HuH-7.5 (cell line): Measurements from ENCODE around the gene IL12B.
A peak's percentile ranks its signal among the peaks of the same experiment; 100 is the strongest.
"Not testable (repeated sequence)": the region's sequence is repeated elsewhere in the genome, so short reads cannot be mapped to it uniquely, and the experiment has no call there.

ENCODE experiments used
- DNase-seq: peaks from one replicate; pipeline ENCODE4 v3.0.0; 2011; ENCODE audit warnings: low spot score

IL12B gene

DNA sequence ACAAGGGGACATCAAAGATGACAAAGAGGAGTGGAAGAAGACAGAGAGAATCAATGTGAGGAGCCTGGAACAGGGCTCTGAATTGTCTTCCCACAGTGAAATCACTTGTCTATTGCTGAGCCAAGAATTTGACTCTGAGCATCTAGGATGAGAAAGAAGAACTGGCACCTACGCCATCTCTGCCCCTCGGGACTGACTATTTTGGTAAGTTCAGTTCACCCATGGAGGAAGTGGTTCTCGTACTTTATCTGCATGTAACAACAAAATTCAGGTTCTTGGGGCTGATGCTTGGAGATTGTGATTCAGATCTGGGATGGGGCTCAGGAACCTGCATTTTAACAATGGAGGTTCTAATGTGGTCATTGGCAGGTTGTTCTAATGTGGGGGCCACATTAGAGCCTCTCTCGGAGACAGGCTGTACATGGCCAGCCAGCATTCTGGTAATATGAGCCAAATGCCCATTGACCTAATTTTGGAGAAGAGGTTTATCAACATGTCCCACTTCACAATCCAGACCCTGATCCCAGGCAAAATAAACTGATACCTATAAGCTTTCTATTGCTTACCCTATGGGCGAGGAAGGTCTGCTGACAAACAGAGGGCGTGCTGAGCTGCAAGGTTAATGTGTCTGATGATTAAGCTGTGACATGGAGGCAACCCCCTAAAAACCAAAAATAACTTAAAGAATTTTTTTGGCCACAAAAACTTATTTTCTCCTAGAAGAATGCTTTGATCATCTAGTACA is 2.7 kb upstream of the IL12B start:
- no peak for DNase-seq

DNA sequence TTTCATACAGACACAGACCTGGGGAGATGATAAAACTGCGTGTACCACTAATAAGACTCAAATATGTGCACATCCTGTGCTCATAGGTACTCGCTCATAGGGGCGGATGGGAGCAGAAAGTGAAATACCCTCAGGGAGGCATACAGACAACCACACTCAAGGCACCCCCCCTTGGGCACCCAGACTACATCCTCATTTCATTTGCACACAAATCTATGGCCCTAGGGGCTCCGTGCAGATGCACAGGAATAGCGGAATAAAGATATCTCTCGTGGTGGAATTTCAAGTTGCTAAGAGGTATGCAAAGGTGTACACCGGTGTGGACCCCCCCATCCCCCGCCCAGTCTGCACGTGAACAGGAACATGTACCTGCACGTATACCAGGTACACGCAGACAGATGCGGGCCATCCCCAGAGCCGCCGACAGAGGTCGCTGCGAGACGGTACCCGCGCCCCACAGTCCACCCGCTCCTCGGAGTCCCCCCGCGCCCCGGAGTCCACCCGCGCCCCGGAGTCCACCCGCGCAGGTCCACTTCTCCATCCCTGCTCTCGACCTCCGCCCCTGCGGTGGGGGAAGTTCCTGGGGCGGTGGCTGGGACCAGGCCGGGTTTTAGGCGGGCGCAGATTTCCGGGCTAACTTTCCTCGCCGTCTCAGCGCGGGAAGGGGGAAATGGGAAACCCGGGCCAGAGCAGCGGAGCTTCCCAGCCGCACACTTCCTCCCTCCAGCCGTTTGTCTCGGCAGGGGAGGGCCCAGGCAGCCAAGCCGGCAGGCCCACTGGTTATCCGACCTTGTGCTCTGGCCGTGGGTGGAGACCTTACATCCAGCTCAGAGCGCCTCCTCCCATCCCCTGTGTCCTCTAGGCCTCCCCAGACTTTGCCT is 1.0 kb upstream of the IL12B start:
- DNase-seq, result peak; percentile 22

DNA sequence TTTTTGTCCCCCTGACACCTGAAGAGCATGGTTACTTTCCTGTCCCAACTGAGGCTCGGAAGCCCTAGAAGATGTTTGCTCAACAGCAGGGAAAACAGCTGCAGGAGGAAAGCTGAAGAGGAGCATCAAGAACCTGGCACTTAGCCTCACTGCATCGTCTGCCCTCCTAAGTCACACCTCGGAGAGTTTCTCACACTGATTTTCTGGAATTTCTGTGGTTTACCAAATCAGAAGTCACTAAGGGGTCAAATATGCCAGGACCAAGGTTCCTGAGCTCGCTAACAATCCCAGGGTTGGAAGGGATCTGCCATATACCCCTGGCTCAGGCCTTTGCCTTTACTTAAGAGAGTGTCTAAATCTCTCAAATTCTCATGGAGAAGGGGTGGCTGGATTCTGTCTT is 5.3 kb downstream of the IL12B start:
- no peak for DNase-seq

DNA sequence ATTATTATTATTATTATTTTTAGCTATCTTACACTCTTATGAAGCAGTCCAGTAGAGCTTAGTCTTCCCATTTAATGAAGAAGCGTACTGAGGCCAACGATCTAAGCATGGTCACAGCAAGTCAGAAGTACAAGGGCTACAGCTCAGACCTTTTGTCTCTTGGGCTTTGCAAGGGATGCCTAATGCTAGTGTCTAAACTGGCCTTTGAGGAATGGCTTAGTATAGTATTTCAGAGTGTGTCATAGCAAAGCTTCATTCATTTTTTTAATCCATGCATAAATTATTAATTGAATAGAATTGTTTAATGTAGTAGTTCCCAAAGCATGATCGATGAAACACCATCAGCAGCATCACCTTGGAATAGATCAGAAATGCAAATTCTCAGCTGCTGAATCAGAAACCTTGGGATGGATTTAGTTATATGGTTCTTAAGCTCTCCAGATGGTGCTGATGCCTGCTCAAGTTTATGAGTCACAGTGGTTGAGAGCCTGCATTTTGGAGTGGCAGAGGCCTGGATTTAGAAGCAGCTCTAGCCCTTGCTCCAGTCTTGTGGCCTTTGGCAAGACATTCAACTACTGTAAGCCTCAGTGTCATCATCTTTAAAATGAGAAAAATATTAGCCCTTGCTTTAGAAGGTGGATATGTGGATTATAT is 6.1 kb downstream of the IL12B start:
- no peak for DNase-seq

DNA sequence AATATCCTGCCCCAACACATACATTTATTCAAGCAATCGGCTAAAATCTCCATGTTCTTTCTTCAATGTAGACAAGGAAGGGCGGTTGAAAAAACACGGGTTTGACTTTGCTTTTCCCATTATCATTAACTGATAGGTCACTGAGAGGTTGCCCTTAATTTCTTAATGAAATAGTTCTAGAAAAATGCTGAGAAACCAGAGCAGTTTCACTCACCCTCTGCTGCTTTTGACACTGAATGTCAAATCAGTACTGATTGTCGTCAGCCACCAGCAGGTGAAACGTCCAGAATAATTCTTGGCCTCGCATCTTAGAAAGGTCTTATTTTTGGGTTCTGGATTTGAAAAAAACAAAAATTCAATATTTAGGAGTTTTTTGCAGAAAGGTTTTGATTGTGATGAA is 8.1 kb downstream of the IL12B start:
- no peak for DNase-seq

DNA sequence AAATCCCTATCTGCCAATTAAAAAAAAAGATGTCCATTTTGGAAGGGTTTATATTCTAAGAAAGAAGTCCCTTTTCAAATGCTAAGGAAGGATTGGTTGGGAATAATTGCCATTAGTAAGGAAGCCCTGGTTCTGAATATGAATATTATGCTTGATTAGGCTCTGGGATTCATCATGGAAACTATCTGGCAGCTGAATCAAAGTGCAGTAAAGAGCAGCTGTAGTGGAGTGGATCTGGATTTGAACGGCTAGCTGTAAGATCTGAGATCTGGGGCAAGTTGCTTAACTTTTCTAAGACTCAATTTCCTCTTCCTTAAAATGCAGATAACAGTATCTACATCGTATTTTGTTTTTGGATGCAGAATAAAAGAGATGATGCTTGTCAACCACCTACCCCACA is 10.5 kb downstream of the IL12B start:
- no peak for DNase-seq

DNA sequence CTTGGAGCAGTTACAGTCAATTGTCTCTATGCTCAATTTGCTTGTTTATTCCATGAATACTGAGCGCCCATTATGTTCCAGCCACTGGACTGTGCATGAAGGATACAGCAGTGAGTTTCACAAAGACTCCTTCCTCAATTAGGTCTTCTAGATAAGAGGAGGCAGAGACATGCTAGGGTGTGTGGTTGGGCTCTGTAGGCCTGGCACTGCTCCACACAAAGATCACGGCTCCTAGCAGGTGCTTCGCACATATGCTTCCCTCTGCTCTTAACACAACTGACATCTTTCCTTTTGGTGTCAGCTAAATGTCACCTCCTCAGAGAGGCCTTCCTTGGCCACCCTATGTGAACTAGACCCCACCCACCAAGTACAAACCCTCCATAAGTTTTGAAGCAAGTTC is 10.9 kb downstream of the IL12B start:
- no peak for DNase-seq

DNA sequence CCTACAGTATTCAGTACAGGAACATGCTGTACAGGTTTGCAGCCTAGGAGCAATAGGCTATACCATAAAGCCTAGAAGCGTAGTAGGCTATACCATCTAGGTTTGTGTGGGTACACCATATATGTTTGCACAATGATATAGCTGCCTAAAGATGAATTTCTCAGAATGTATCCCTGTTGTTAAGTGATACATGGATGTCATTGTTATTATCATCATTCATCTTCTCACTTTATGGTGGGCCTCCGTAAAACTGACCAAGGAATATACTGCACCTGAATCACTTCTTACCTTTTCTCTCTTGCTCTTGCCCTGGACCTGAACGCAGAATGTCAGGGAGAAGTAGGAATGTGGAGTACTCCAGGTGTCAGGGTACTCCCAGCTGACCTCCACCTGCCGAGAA is 11.8 kb downstream of the IL12B start:
- no peak for DNase-seq

DNA sequence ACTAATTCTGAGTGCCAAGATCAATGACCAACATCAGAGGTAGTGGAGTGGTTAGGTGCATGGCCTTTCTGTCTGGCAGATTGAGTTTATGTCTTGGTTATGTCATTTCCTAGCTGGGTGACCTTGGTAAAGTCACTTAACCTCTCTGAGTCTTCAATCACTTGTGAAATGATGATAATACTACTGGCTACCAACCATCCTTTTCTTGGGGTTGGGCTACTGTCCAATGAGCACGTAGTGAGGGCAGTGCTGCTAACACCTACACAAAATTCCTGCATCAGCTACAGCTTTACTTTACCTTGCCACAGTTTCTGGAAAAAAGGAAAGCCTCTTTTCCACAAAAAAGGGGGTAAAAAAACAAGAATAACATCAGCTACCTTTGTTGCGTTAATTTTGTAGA is 12.4 kb downstream of the IL12B start:
- DNase-seq, result no peak

DNA sequence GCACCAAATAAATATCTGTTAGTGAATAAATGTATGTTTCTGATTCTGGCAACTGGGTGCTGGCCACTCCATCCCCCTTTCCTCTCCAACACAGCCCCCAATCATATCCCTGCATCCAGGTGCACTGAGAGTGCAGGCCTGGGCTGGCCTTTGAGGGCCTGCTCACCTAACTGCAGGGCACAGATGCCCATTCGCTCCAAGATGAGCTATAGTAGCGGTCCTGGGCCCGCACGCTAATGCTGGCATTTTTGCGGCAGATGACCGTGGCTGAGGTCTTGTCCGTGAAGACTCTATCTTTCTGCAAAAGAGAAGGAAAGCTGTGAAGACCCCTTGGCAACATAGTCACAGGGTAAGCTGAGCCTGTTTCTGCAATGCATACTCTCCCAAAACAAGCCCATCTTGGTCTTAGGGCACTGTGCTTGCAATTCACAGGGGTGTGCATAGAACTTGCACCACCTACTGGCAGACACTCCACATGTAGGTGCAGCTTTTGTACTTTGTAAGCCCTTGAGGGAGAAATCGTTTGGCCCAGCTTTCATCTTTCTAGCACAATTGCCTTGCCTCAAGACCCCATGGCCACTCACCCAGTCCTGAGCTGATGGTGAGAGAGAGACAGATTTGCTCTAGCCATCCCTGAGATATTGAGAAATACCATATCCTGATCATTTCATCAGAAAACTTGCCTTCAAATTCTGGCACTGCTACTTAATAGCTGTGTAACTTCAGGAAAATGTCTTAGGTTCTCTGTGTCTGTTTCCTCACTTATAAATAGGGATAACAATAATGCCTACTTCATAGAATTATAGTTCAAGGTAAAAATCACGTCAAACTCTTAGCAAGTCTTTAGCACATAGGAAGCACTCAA is 13.5 kb downstream of the IL12B start:
- peak; percentile 23 for DNase-seq

DNA sequence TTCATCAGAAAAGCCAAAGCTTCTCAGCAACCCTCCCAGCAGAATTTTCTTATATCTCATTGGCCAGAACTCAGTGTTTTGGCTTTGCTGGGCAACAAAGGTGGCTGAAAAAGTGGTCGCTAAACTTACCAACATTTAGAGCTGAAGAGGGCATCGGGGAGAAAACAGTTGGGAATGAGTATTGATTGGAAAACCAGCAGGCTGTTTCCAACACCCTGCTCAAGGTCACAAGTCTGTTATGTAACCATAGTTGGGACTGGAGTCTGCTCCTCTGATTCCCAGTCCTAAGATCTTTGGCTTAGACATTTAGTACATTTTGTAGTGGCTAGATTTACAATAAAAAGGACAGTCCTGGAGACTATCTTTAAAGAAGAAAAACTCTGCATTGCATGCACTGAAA is 17.1 kb downstream of the IL12B start:
- DNase-seq, result no peak

DNA sequence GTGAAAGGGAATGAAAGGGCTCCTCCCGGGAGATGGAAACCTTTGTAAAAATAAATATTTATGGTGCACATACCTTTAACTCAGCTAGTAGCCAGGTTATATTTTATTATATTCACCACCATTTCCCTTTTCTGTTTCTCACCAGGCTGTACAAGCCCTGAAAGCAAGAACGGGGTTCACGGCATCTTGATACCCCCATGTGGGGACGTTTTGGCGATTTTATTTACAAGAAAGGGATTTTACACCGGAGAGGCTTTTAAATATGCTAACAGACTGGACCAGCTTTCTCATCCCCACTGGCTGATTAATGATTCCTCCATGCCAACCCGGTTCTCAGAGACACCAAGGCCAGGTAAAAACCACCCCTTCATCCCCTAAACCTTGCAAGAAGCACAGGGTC is 19.2 kb downstream of the IL12B start:
- no peak for DNase-seq

DNA sequence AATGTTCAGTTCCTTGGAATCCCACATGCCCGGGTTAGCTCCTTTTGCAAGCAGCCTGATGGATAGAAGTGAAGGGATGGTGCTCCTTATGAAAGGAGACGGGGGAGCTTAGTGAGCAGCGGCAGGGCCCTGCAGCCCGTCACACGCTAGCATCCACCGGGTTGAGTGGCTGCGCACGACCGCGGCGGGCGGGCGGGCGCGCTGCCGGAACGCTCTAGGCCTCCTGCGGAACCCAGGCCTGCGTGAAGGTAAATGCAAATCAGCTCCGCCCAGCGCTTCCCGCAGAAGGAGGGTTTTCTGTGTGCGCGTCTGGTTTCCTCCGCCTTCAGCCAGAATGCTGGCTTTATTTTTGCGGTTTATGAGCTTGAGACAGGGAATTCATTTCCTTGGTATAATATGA is 19.8 kb downstream of the IL12B start:
- DNase-seq, result no peak

DNA sequence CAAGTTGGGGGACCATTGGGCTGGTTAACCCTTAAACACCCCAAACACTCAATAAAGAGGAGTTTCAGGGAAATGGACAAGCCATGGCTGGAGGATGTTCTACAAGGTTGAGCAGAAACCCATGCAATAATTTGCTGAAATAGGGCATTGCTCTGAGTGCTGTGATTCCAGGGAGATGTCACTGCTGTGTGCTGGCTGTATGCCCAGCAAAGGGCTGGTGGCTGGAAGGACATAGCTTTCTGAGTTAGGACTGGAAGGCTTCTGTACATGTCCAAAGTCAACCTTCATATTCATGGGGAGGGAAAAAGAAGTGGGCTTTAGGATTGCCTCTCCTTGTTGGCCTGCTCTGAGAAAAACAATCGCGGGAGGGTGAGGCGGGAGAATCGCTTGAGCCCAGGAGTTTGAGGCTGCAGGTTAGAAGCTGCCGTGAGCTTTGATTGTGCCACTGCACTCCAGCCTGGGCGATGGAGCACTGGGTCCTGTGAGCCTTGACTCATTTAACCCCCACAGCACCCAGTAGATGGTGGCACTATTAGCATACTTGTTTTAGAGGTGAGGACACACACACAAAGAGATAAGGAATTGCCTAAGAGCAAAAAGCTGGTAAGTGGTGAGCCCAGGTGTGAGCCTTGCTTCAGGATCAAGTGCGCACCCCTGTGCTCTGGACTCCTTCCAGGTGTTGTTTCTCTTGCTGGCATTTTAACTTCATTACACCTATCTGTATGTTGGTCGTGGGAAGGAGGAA is 20.4 kb downstream of the IL12B start:
- DNase-seq, result no peak

DNA sequence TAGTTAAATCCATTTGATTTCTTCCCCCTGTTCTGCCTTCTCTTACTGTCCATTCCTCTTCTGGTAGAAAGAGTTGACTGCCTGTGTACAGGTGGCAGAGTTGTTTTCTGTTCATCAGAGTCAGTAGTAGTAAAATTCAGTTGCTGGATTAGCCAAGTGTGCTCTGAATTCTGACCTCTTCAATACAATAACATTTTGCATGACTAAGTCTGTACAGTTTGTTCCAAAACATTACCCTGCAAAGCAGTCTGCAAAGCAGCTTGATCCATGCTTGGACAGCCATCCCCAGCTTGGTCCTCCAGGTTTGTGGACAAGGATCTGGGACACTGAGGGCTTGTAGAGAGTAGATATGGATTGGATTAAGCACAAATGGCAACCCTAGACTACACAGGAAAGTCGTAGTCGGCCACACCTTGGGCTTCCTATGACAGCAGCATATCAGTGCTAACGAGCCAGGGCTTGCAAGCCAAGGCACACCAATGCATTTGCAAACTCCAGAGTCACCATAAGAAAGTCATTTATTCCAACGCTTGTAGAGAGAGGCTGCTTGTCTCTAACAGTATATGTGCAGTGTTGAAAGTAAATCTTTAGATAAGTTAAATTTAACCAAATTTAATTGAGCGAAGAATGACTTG is 25.2 kb downstream of the IL12B start:
- no peak for DNase-seq

DNA sequence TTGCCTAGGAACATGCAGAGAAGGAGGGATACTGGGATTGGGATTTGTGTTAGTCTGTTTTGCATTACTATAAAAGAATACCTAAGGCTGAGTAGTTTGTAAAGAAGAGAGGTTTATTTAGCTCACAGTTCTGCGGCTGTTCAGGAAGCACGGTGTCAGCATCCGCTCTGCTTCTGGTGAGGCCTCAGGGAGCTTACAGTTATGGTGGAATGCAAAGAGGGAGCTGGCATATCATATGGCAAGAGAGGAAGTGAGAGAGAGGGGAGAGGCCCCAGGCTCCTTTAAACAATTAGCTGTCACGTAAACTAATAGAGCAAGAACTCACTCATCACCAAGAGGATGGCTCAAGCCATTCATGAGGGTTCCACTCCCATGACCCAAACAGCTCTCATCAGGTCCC is 27.0 kb downstream of the IL12B start:
- DNase-seq, result no peak

DNA sequence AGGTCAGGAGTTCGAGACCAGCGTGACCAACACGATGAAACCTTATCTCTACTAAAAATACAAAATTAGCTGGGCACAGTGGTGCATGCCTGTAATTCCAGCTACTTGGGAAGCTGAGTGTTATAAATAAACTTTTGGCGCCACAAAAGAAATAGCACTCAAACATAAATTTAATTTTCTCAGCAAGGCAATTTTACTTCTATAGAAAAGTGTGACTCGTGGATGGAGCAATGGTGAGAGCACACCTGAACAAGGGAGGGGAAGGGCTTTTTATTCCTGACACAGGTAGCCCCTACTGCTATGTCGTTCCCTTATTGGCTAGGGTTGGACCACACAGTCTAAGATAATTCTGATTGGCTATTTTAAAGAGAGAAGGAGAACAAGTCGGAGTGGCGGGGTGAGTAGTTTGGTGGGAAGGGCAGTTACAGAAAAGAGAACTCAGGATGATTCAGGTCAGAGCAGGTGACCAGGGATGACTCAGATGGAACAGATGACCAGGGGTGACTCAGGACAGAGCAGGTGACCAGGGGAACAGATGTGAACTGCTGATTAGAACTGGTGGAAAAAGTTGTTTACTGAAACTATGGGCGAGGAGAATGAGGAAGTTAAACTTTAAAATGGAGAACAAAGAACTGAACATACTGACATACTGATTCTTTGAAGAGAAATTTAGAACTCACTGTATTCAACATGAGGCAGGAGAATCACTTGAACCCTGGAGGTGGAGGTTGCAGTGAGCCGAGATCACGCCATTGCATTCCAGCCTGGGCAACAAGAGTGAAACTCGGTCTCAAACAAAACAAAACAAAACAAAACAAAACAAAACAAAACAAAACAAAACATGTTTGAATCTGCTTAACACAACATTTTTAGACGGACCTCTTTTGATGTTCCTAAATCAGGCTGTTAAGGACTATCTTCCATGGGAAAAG is 28.1 kb downstream of the IL12B start:
- not testable (repeated sequence) for DNase-seq

DNA sequence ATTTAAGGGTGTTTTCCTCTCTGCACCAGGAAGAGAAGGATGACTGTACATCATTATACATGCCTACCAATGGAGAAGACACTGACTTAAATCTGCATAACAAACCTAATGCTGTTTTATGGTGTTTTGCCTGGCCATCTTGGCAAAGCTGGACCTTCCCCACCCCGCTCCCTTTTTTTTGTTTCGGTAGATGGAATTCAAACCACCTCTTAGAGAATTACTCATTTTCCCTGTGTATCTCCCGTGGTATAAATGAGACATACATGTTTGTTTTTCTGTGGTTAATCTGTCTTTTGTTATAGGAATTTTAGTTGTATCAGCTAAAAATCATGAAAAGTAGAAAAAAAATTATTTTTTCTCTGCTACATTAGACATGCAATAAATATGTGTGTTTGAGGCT is 28.8 kb downstream of the IL12B start:
- DNase-seq, result no peak

DNA sequence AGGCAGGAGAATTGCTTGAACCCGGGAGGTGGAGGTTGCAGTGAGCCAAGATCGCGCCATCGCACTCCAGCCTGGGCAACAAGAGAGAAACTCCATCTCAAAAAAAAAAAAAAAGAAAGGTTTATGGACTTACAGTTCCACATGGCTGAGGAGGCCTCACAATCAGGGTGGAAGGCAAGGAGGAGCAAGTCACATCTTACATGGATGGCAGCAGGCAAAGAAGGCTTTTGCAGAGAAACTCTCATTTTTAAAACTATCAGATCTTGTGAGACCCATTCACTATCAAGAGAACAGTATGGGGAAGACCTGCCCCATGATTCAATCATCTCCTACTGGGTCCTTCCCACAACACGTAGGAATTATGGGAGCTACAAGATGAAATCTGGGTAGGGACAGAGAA is 33.0 kb downstream of the IL12B start:
- not testable (repeated sequence) for DNase-seq

DNA sequence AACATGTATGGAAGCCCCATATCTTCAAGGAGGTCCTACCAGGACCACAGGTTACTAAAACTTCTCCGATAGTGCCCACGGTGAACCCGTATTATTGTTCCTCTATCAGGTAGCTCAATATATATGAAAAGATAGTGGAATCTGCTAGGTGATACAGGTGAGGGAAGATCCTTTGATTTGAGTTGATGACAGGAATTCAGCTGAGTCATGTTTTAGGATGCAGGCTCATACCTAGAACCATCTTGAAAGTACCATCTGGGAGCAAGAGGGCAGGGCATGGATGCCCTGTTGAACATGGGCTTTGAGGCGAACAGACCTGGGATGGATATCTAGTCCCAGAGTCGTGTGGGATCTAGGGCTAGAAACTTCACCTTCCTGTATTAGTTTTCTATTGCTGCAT is 35.4 kb downstream of the IL12B start:
- no peak for DNase-seq
